H1 (cell line): ENCODE results near the gene SLCO2A1. TPM values are rescaled to one million over a fixed set of nuclear protein-coding genes. Genes with fewer than 3 reads are reported as not detected.

Source experiments
- CTCF ChIA-PET: fragments of 300-600 bp; sonication (Branson Sonifier 250); formaldehyde crosslinking; loops from one replicate; lab custom pipeline; 2021; ENCODE audit not compliant: partially characterized antibody; lab: Charles Lee
- POLR2A ChIA-PET: fragments of 300-600 bp; sonication (Branson Sonifier 250); formaldehyde crosslinking; loops from one replicate; lab custom pipeline; 2021; ENCODE audit warnings: inconsistent platforms; ENCODE audit not compliant: partially characterized antibody; lab: Charles Lee
- DNase-seq, 2 experiments: peaks; one replicate each; pipeline versions ENCODE4 v3.0.0 to v3.0.0-alpha.2; 2010 to 2022; ENCODE audit warnings: low spot score in 2 of 2, low read depth in 1 of 2, mixed read lengths in 1 of 2
- FAIRE-seq: peaks from 2 replicates; lab custom pipeline; 2011; peaks lifted over from hg19 to GRCh38; lab: Jason Lieb, UNC
- H2AFZ ChIP-seq: 2 replicates; pipeline ENCODE4 v1.8.1; 2012; ENCODE audit warnings: low read length, inconsistent platforms
- H2AK5ac ChIP-seq: 2 replicates; pipeline ENCODE4 v1.6.1; 2013; ENCODE audit warnings: low read depth, low read length
- H2BK120ac ChIP-seq: replicated peaks from 2 replicates; pipeline ENCODE3; 2013; ENCODE audit warnings: low read depth, low read length, inconsistent platforms
- H2BK12ac ChIP-seq: 2 replicates; pipeline ENCODE4 v1.6.1; 2013; ENCODE audit warnings: low read depth, low read length
- H2BK15ac ChIP-seq: 2 replicates; pipeline ENCODE4 v1.6.1; 2013; ENCODE audit warnings: low read length
- H2BK20ac ChIP-seq: 2 replicates; pipeline ENCODE4 v1.6.1; 2013; ENCODE audit warnings: low read length
- H2BK5ac ChIP-seq: 2 replicates; pipeline ENCODE4 v1.6.1; 2013; ENCODE audit warnings: low read depth, low read length
- H3K14ac ChIP-seq: 2 replicates; pipeline ENCODE4 v1.6.1; 2013; ENCODE audit warnings: inconsistent platforms; ENCODE audit not compliant: insufficient read length
- H3K18ac ChIP-seq: 2 replicates; pipeline ENCODE4 v1.6.1; 2013; ENCODE audit warnings: low read length; ENCODE audit errors: extremely low read depth
- H3K23ac ChIP-seq: 2 replicates; pipeline ENCODE4 v1.6.1; 2013; ENCODE audit warnings: inconsistent platforms; ENCODE audit not compliant: insufficient read length
- H3K23me2 ChIP-seq: 2 replicates; pipeline ENCODE4 v1.6.1; 2013; ENCODE audit warnings: low read depth, low read length
- H3K27ac ChIP-seq: 2 replicates; pipeline ENCODE4 v1.6.1; 2011; ENCODE audit warnings: low read depth, low read length, inconsistent platforms
- H3K27me3 ChIP-seq, 4 experiments: replicated peaks in 1 of 4; 1 replicate in 1 of 4; 2 replicates in 3 of 4; pipeline versions ENCODE4 v1.6.1 to v1.8.1; 2011 to 2013; ENCODE audit warnings: low read length in 3 of 4, mild to moderate bottlenecking in 3 of 4, inconsistent platforms in 2 of 4, mixed read lengths in 2 of 4, moderate library complexity in 1 of 4; ENCODE audit not compliant: control insufficient read depth in 3 of 4, insufficient read depth in 3 of 4; ENCODE audit errors: extremely low read depth in 1 of 4
- H3K36me3 ChIP-seq, 4 experiments: 2 replicates each; pipeline versions ENCODE4 v1.6.1 to v1.8.1; 2011 to 2013; ENCODE audit warnings: mild to moderate bottlenecking in 4 of 4, low read length in 3 of 4, moderate library complexity in 2 of 4, control low read depth in 1 of 4, inconsistent platforms in 1 of 4; ENCODE audit not compliant: insufficient read depth in 4 of 4, control insufficient read depth in 2 of 4
- H3K4ac ChIP-seq: replicated peaks from 2 replicates; pipeline ENCODE3; 2013; ENCODE audit warnings: low read length, low read depth, mixed read lengths, inconsistent platforms; ENCODE audit not compliant: insufficient read length
- H3K4me1 ChIP-seq, 4 experiments: replicated peaks in 1 of 4; 1 replicate in 1 of 4; 2 replicates in 3 of 4; pipeline versions ENCODE4 v1.6.1 to v1.8.1; 2011 to 2013; ENCODE audit warnings: low read length in 3 of 4, inconsistent platforms in 2 of 4, mixed read lengths in 1 of 4; ENCODE audit not compliant: insufficient read depth in 4 of 4, control insufficient read depth in 3 of 4
- H3K4me2 ChIP-seq, 2 experiments: 2 replicates each; pipeline versions ENCODE4 v1.6.1 to v1.8.1; 2011 to 2013; ENCODE audit warnings: low read depth in 2 of 2, low read length in 2 of 2, control low read depth in 1 of 2, inconsistent platforms in 1 of 2, mild to moderate bottlenecking in 1 of 2; ENCODE audit not compliant: insufficient read depth in 1 of 2
- H3K4me3 ChIP-seq, 4 experiments: fragments of 200-600, 300-600 bp in 1 of 4; sonication (generic), shearing (Covaris generic), sonication (Bioruptor Twin) in 1 of 4; 2 replicates each; pipeline versions ENCODE4 v1.5.1 to v1.8.1; 2011 to 2016; ENCODE audit warnings: low read length in 4 of 4, low read depth in 3 of 4, control low read depth in 2 of 4, inconsistent platforms in 2 of 4, mild to moderate bottlenecking in 2 of 4, mixed read lengths in 1 of 4, moderate library complexity in 1 of 4; ENCODE audit not compliant: insufficient read depth in 2 of 4; ENCODE audit errors: extremely low read depth in 1 of 4
- H3K56ac ChIP-seq: replicated peaks from 2 replicates; pipeline ENCODE3; 2013; ENCODE audit warnings: low read depth, mild to moderate bottlenecking, mixed read lengths, low read length, inconsistent platforms; ENCODE audit not compliant: insufficient read length
- H3K79me1 ChIP-seq: 2 replicates; pipeline ENCODE4 v1.6.1; 2013; ENCODE audit warnings: low read depth, low read length, control low read depth
- H3K79me2 ChIP-seq, 2 experiments: 2 replicates each; pipeline versions ENCODE4 v1.6.1 to v1.8.1; 2012 to 2013; ENCODE audit warnings: low read length in 2 of 2, mild to moderate bottlenecking in 2 of 2, inconsistent platforms in 1 of 2; ENCODE audit not compliant: insufficient read depth in 2 of 2, control insufficient read depth in 1 of 2
- H3K9ac ChIP-seq, 4 experiments: replicated peaks in 1 of 4; 1 replicate in 1 of 4; 2 replicates in 3 of 4; pipeline versions ENCODE4 v1.6.1 to v1.8.1; 2011 to 2013; ENCODE audit warnings: low read depth in 3 of 4, low read length in 3 of 4, control low read depth in 2 of 4, mild to moderate bottlenecking in 2 of 4, moderate library complexity in 2 of 4, inconsistent platforms in 1 of 4; ENCODE audit errors: extremely low read depth in 1 of 4
- H3K9me3 ChIP-seq, 2 experiments: 2 replicates each; pipeline versions ENCODE4 v1.6.1 to v1.8.1; 2012 to 2013; ENCODE audit warnings: mild to moderate bottlenecking in 2 of 2, moderate library complexity in 2 of 2, control low read depth in 1 of 2, inconsistent platforms in 1 of 2, low read depth in 1 of 2, low read length in 1 of 2, mixed read lengths in 1 of 2; ENCODE audit not compliant: insufficient read depth in 2 of 2
- H4K20me1 ChIP-seq, 2 experiments: replicated peaks in 1 of 2; 2 replicates each; pipeline versions ENCODE3 to v1.8.1; 2011 to 2013; ENCODE audit warnings: inconsistent platforms in 2 of 2, low read length in 2 of 2, mild to moderate bottlenecking in 1 of 2; ENCODE audit not compliant: insufficient read depth in 2 of 2, control insufficient read depth in 1 of 2
- H4K5ac ChIP-seq: 2 replicates; pipeline ENCODE4 v1.6.1; 2013; ENCODE audit warnings: low read length, low read depth, mixed read lengths, inconsistent platforms; ENCODE audit not compliant: insufficient read length
- H4K8ac ChIP-seq: 2 replicates; pipeline ENCODE4 v1.8.0; 2013; ENCODE audit warnings: mild to moderate bottlenecking, moderate library complexity, low read length, inconsistent platforms; ENCODE audit not compliant: insufficient read depth; ENCODE audit errors: extremely low read depth
- H4K91ac ChIP-seq: replicated peaks from 2 replicates; pipeline ENCODE3; 2013; ENCODE audit warnings: low read length, mixed read lengths, inconsistent platforms; ENCODE audit not compliant: insufficient read length
- ATF2 ChIP-seq: IDR thresholded peaks from 2 replicates; pipeline ENCODE4 v1.6.1; 2012; ENCODE audit warnings: low read length, inconsistent platforms
- BRCA1 ChIP-seq: IDR thresholded peaks from 2 replicates; pipeline ENCODE4 v1.6.1; 2012; ENCODE audit warnings: low read depth, low read length, improper control_type of control experiment
- FOSL1 ChIP-seq: IDR thresholded peaks from 2 replicates; pipeline ENCODE4 v1.6.1; 2011; ENCODE audit warnings: mild to moderate bottlenecking, low read depth, low read length, moderate library complexity; ENCODE audit not compliant: insufficient read depth
- HDAC2 ChIP-seq, 2 experiments: fragments of 300-600 bp in 1 of 2; sonication (generic) in 1 of 2; IDR thresholded peaks; 2 replicates each; pipeline ENCODE4 v1.6.1; 2011 to 2012; ENCODE audit warnings: low read depth in 2 of 2, low read length in 2 of 2, mild to moderate bottlenecking in 2 of 2, moderate library complexity in 2 of 2, borderline replicate concordance in 1 of 2, inconsistent platforms in 1 of 2
- KDM1A ChIP-seq: fragments of 200-600, 300-600 bp; sonication (generic); IDR thresholded peaks from 2 replicates; pipeline ENCODE4 v1.7.1; 2016; ENCODE audit warnings: mild to moderate bottlenecking, low read length, borderline replicate concordance
- KDM5A ChIP-seq: fragments of 200-600 bp; IDR thresholded peaks from 2 replicates; pipeline ENCODE4 v1.7.1; 2012; ENCODE audit warnings: mild to moderate bottlenecking, low read length, inconsistent platforms, mixed read lengths
- MAX ChIP-seq: IDR thresholded peaks from 2 replicates; pipeline ENCODE4 v1.6.1; 2012; ENCODE audit warnings: inconsistent platforms
- NANOG ChIP-seq: IDR thresholded peaks from 2 replicates; pipeline ENCODE4 v1.6.1; 2011; ENCODE audit warnings: low read length, low read depth, mild to moderate bottlenecking, inconsistent platforms; ENCODE audit not compliant: insufficient read depth, poor library complexity, severe bottlenecking
- POLR2A ChIP-seq, 2 experiments: IDR thresholded peaks; 1 replicate in 1 of 2; 2 replicates in 1 of 2; pipeline ENCODE4 v1.6.1; 2011; ENCODE audit warnings: low read depth in 2 of 2, low read length in 2 of 2, mild to moderate bottlenecking in 2 of 2; ENCODE audit errors: control extremely low read depth in 1 of 2
- POU5F1 ChIP-seq: IDR thresholded peaks from 2 replicates; pipeline ENCODE4 v1.6.1; 2011; ENCODE audit warnings: low read depth, mild to moderate bottlenecking, low read length, moderate library complexity
- SP2 ChIP-seq: IDR thresholded peaks from 2 replicates; pipeline ENCODE4 v1.6.1; 2012; ENCODE audit warnings: mild to moderate bottlenecking, low read length, inconsistent platforms
- SP4 ChIP-seq: IDR thresholded peaks from 2 replicates; pipeline ENCODE4 v1.6.1; 2012; ENCODE audit warnings: low read length, inconsistent platforms
- ZNF274 ChIP-seq: IDR thresholded peaks from 2 replicates; pipeline ENCODE4 v1.7.0; 2012; ENCODE audit warnings: low read length, borderline replicate concordance; ENCODE audit errors: extremely low read depth
- WGBS, 2 experiments: shearing (Covaris generic) in 1 of 2; methylation state at CpG; one replicate each; pipeline versions ENCODE4 v1.1.6 to v1.1.7; 2013 to 2015; ENCODE audit warnings: low lambda C conversion rate in 2 of 2, mixed read lengths in 2 of 2, inconsistent platforms in 1 of 2, low coverage in 1 of 2, missing lambda C conversion rate in 1 of 2; ENCODE audit not compliant: insufficient replicate concordance in 2 of 2, insufficient coverage in 1 of 2, insufficient read length in 1 of 2; ENCODE audit errors: extremely low coverage in 1 of 2, missing lambda C conversion rate in 1 of 2; 5-methylcytosine and 5-hydroxymethylcytosine counted together
- polyA plus RNA-seq, 7 experiments: library from polyadenylated mRNA; depleted of rRNA in 3 of 7; stranded (reverse) in 5 of 7; unstranded in 2 of 7; fragments of >200 nt in 5 of 7; fragments of 200-250 nt in 2 of 7; gene quantifications; 1 replicate in 5 of 7; 2 replicates in 1 of 7; 4 replicates in 1 of 7; pipeline versions ENCODE4 v1.2.1 to v1.2.3, GENCODE V29; 2011 to 2013; ENCODE audit warnings: missing spikeins in 2 of 7, mixed read lengths in 2 of 7
- total RNA-seq: library from RNA; stranded (reverse); fragmentation: NEBNext Ultra II Directional; extraction: Animal tissue kit (Norgen Biotek cat#: 25700); gene quantifications from 2 replicates; pipeline ENCODE4 v1.2.1, GENCODE V29; 2021

Gene SLCO2A1
- total and polyA plus RNA-seq, 2 of the 8 experiments (the other 6 are each of a cell fraction or from before 2014, with no cell fraction given) = 1.1 to 2.3 TPM

- no peaks in the 10 kb centered on the region for H3K79me1 ChIP-seq
- no peak overlapping the region for H3K18ac ChIP-seq
- no peak overlapping the region for H3K56ac ChIP-seq
- no peak overlapping the region for H3K4me3 ChIP-seq
- ChIA-PET CTCF (interaction anchor here (0.6 to 7.0 kb wide), 5 partner anchors 12 to 258 kb away, joined by 3 to 38 read pairs (median 3); no protein-coding TSS in a partner anchor), POLR2A (no interaction called here)
- no peak for DNase-seq
- H3K79me2 ChIP-seq = no peaks in the 10 kb centered on the region
- H4K5ac ChIP-seq = no peak overlapping the region
- H2BK12ac ChIP-seq = no peak overlapping the region
- H2BK20ac ChIP-seq = no peak overlapping the region
- no peaks in the 10 kb centered on the region for H4K20me1 ChIP-seq
- no peak overlapping the region for H3K14ac ChIP-seq
- no peak overlapping the region for H2BK15ac ChIP-seq
- no peak overlapping the region for H4K91ac ChIP-seq
- WGBS, 2 experiments = 91% methylated on average over 6 of the region's 6 CpGs; no CpG with 5 or more reads in 1 of the 2 experiments
- H3K4ac ChIP-seq = no peak overlapping the region
- FAIRE-seq = no peak
- H2AK5ac ChIP-seq = no peak overlapping the region
- H3K4me1 ChIP-seq = peaks cover 0 to 8% (median 1%) of the 10 kb centered on the region in 4 experiments; a peak in 1 of 7 replicates
- H3K36me3 ChIP-seq = no peaks in the 10 kb centered on the region
- no peak overlapping the region for H3K23ac ChIP-seq
- peaks cover 0 to 2% (median 0%) of the 10 kb centered on the region in 4 experiments; a peak in 2 of 7 replicates for H3K27me3 ChIP-seq
- H2BK5ac ChIP-seq = no peak overlapping the region
- H3K27ac ChIP-seq = no peak overlapping the region
- no peak overlapping the region for H2AFZ ChIP-seq
- no peak overlapping the region; the same call in 1 of the 2 replicates for H4K8ac ChIP-seq
- H3K9ac ChIP-seq = no peak overlapping the region
- H3K4me2 ChIP-seq = no peak overlapping the region
- no peaks in the 10 kb centered on the region for H3K23me2 ChIP-seq
- no peaks in the 10 kb centered on the region for H3K9me3 ChIP-seq
- no peak overlapping the region for H2BK120ac ChIP-seq
- TF ChIP-seq MAX (no peak), KDM5A (no peak), NANOG (no peak), POU5F1 (no peak), HDAC2 (IDR thresholded peaks at IDR 0.05; ENCODE audit: borderline replicate concordance in 1 of 2, low read depth in 2 of 2, low read length in 2 of 2) (no peak), BRCA1 (no peak), KDM1A (no peak), ATF2 (no peak), SP2 (no peak), SP4 (no peak), ZNF274 (no peak), FOSL1 (no peak), POLR2A (IDR thresholded peaks at IDR 0.05; ENCODE audit: control extremely low read depth in 1 of 2, low read depth in 2 of 2, low read length in 2 of 2) (no peak)
Observed at GRCh38 chr3:133953297-133953696, 76.4 kb downstream of the SLCO2A1 start.
